Measurements from ENCODE around the gene NSG1. TPM values are rescaled to one million over a fixed set of nuclear protein-coding genes. Genes with fewer than 3 reads are reported as not detected.
"Not testable (repeated sequence)": the region's sequence is repeated elsewhere in the genome, so short reads cannot be mapped to it uniquely, and the experiment has no call there.

Gene NSG1
- polyA plus RNA-seq, 1 donor from 2014 or later = 0.69 TPM

DNA sequence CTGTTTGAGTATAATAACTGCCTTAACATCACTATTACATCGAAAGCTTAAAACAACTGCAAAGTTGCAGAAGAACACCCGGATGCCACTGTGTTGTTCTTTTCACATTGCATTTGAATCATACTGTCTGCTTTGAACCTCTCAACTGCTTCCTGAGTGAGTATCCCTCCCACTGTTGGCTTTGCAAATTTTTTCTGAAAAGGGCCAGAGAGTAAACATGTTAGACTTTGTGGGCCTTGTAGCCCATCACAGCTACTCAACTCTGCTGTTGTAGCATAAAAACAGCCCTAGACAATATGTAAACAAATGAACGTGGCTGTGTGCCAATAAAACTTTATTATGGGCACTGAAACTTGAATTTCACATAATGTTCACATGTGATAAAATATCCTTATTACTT is 76.1 kb downstream of the NSG1 start:
- no peak overlapping the region for H3K27ac Mint-ChIP-seq
- no peak overlapping the region for H3K4me3 Mint-ChIP-seq
- no peaks in the 10 kb centered on the region for H3K4me1 Mint-ChIP-seq
- H3K9me3 Mint-ChIP-seq = peaks cover 1 to 5% (median 4%) of the 10 kb centered on the region in 3 donors
- no peaks in the 10 kb centered on the region for H3K27me3 Mint-ChIP-seq
- H3K36me3 Mint-ChIP-seq = peaks cover 40% of the 10 kb centered on the region

DNA sequence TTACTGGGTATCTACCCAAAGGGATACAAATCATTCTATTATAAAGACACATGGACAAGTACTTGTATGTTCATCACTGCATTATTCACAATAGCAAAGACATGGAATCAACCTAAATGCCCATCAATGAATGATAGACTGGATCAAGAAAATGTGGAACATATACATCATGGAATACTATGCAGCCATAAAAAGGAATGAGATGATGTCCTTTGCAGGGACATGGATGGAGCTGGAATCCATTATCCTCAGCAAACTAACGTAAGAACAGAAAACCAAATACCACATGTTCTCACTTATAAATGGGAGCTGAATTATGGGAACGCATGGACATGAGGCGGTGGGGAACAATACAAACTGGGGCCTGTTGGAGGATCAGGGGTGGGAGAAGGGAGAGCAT is 78.3 kb downstream of the NSG1 start:
- H3K36me3 Mint-ChIP-seq = peaks cover 45% of the 10 kb centered on the region

More for the DNA sequence above, 78.3 kb downstream of the NSG1 start:
- not testable (repeated sequence) for H3K4me1 Mint-ChIP-seq, H3K27me3 Mint-ChIP-seq, H3K4me3 Mint-ChIP-seq, H3K9me3 Mint-ChIP-seq, H3K27ac Mint-ChIP-seq

Other genes with a start within 250 kb of the NSG1 start
- not detected for gene OTOP1, start 160.2 kb upstream of the NSG1 start, polyA plus RNA-seq
- gene TMEM128, start 138.9 kb upstream of the NSG1 start, polyA plus RNA-seq = 23.2 TPM
- gene LYAR, start 96.9 kb upstream of the NSG1 start, polyA plus RNA-seq = 18.9 TPM
- 7.8 TPM for gene ZBTB49, start 96.9 kb upstream of the NSG1 start, polyA plus RNA-seq
- gene STX18, start 154.9 kb downstream of the NSG1 start, polyA plus RNA-seq = 28.3 TPM